HFFc6 (cell line): Measurements from ENCODE around the gene TPI1. TPM values are rescaled to one million over a fixed set of nuclear protein-coding genes. Genes with fewer than 3 reads are reported as not detected.

Experiments
- DNase-seq: peaks from one replicate; pipeline ENCODE4 v3.0.0-alpha.2; 2018
- H3K27ac Mint-ChIP-seq: 2 replicates; pipeline ENCODE4 v1.8.0; 2020; ENCODE audit warnings: mild to moderate bottlenecking, mixed read lengths
- H3K27me3 Mint-ChIP-seq: 2 replicates; pipeline ENCODE4 v1.8.0; 2021; ENCODE audit warnings: mild to moderate bottlenecking, moderate library complexity, mixed read lengths; ENCODE audit not compliant: insufficient read depth
- H3K36me3 Mint-ChIP-seq: 2 replicates; pipeline ENCODE4 v1.8.0; 2021; ENCODE audit warnings: low read depth, mixed read lengths
- H3K4me1 Mint-ChIP-seq: 2 replicates; pipeline ENCODE4 v1.8.0; 2020; ENCODE audit warnings: low read depth, mixed read lengths
- H3K4me3 Mint-ChIP-seq: 2 replicates; pipeline ENCODE4 v1.8.0; 2020; ENCODE audit warnings: mild to moderate bottlenecking, moderate library complexity, mixed read lengths
- H3K9me3 Mint-ChIP-seq: 2 replicates; pipeline ENCODE4 v1.8.0; 2020; ENCODE audit warnings: mild to moderate bottlenecking, mixed read lengths
- CTCF ChIP-seq: fragments of 200-600 bp; sonication (generic); IDR thresholded peaks from 2 replicates; pipeline ENCODE4 v1.5.0; 2021; ENCODE audit warnings: antibody characterized with exemption, mild to moderate bottlenecking
- long read RNA-seq: library from polyadenylated mRNA; unstranded; transcript quantifications from one replicate; pipeline ENCODE4 v2.0.0, GENCODE V29; 2019
- total RNA-seq, 6 experiments: library from RNA; stranded (reverse); fragmentation: NEBNext Ultra II Directional; extraction: Animal tissue kit (Norgen Biotek cat#: 25700); gene quantifications; 2 replicates in 1 of 6; 3 replicates in 5 of 6; pipeline ENCODE4 v1.2.3, GENCODE V29; 2021

The TPI1 gene
- 100 to 1,000 TPM; 853 to 931 (median 870) TPM for total RNA-seq
- long read RNA-seq, transcript TPI1-201 (7 exons, 1,763 nt), result major isoform, 1,769 of 1,848 reads
- long read RNA-seq, partial matches to known transcripts, result 35 of 1,848 reads
- long read RNA-seq, other reads (novel, unspliced or antisense), result 39 of 1,848 reads

- peak; percentile 48 for TF ChIP-seq CTCF
- H3K4me1 Mint-ChIP-seq, result peaks cover 54% of the 10 kb centered on the region
- H3K27ac Mint-ChIP-seq, result peak within 1 kb of the TSS; percentile 90
- H3K27me3 Mint-ChIP-seq, result peaks cover 17% of the 10 kb centered on the region
- peaks cover 62% of the 10 kb centered on the region for H3K36me3 Mint-ChIP-seq
- peak; percentile 79 for DNase-seq
- H3K9me3 Mint-ChIP-seq, result no peaks in the 10 kb centered on the region
- peak within 1 kb of the TSS; percentile 97 for H3K4me3 Mint-ChIP-seq
Measured at GRCh38 chr12:6867413-6868210, at the start of gene TPI1. Gene TPI1, plus strand, starts transcription at chr12:6867531. Its CDS starts 36 bp downstream, at chr12:6867567.

GRCh38 chr12:6817662-6818157, 49.6 kb upstream of the TPI1 start:
- H3K27ac Mint-ChIP-seq, result no peak overlapping the region
- no peaks in the 10 kb centered on the region for H3K36me3 Mint-ChIP-seq
- peaks cover 29% of the 10 kb centered on the region for H3K4me1 Mint-ChIP-seq
- H3K9me3 Mint-ChIP-seq, result no peaks in the 10 kb centered on the region
- no peak overlapping the region for H3K4me3 Mint-ChIP-seq
- no peak for DNase-seq
- no peak for TF ChIP-seq CTCF
- peaks cover 40% of the 10 kb centered on the region for H3K27me3 Mint-ChIP-seq

GRCh38 chr12:6818222-6818621, 49.1 kb upstream of the TPI1 start:
- H3K27ac Mint-ChIP-seq, result no peak overlapping the region
- H3K9me3 Mint-ChIP-seq, result no peaks in the 10 kb centered on the region
- H3K36me3 Mint-ChIP-seq, result no peaks in the 10 kb centered on the region
- no peak for DNase-seq
- no peak for TF ChIP-seq CTCF
- H3K4me3 Mint-ChIP-seq, result no peak overlapping the region
- H3K27me3 Mint-ChIP-seq, result peaks cover 44% of the 10 kb centered on the region
- H3K4me1 Mint-ChIP-seq, result peaks cover 34% of the 10 kb centered on the region

GRCh38 chr12:6818645-6819044, 48.7 kb upstream of the TPI1 start:
- Mint-ChIP-seq H3K27ac (no peak overlapping the region), H3K9me3 (no peaks in the 10 kb centered on the region), H3K4me1 (peaks cover 36% of the 10 kb centered on the region), H3K4me3 (no peak overlapping the region), H3K27me3 (peaks cover 44% of the 10 kb centered on the region), H3K36me3 (no peaks in the 10 kb centered on the region)
- no peak for TF ChIP-seq CTCF
- no peak for DNase-seq

- Mint-ChIP-seq H3K4me1 (peaks cover 36% of the 10 kb centered on the region), H3K27me3 (peaks cover 44% of the 10 kb centered on the region), H3K9me3 (no peaks in the 10 kb centered on the region), H3K36me3 (no peaks in the 10 kb centered on the region), H3K27ac (no peak overlapping the region), H3K4me3 (no peak overlapping the region)
- no peak for TF ChIP-seq CTCF
- DNase-seq, result no peak
Measured at GRCh38 chr12:6819106-6820030, 48.0 kb upstream of the TPI1 start.
